IPS DF 6.9 (cell line): Measurements from ENCODE around the gene FLT1.

Source experiments
- DNase-seq: peaks from one replicate; pipeline ENCODE4 v3.0.0-alpha.2; 2013; ENCODE audit warnings: low read depth, low spot score
- H3K27ac ChIP-seq: one replicate; pipeline ENCODE4 v1.5.1; 2013; ENCODE audit warnings: low read length, control low read depth
- H3K27me3 ChIP-seq: 2 replicates; pipeline ENCODE4 v1.6.1; 2013; ENCODE audit warnings: mild to moderate bottlenecking, low read length; ENCODE audit not compliant: control insufficient read depth, insufficient read depth
- H3K36me3 ChIP-seq: 2 replicates; pipeline ENCODE4 v1.6.1; 2013; ENCODE audit warnings: low read length; ENCODE audit not compliant: control insufficient read depth, insufficient read depth
- H3K4me1 ChIP-seq: 2 replicates; pipeline ENCODE4 v1.6.1; 2013; ENCODE audit warnings: low read length; ENCODE audit not compliant: control insufficient read depth, insufficient read depth
- H3K4me3 ChIP-seq: 2 replicates; pipeline ENCODE4 v1.5.1; 2013; ENCODE audit warnings: mild to moderate bottlenecking, low read length
- H3K9me3 ChIP-seq: 2 replicates; pipeline ENCODE4 v1.6.1; 2013; ENCODE audit warnings: low read length, inconsistent platforms; ENCODE audit not compliant: control insufficient read depth, insufficient read depth
- WGBS: extraction: QIAGEN DNeasy Blood & Tissue Kit; methylation state at CpG from one replicate; pipeline ENCODE4 v1.1.7; 2013; ENCODE audit warnings: mixed read lengths, missing lambda C conversion rate; ENCODE audit not compliant: insufficient read length, insufficient coverage; 5-methylcytosine and 5-hydroxymethylcytosine counted together

FLT1 gene

DNA sequence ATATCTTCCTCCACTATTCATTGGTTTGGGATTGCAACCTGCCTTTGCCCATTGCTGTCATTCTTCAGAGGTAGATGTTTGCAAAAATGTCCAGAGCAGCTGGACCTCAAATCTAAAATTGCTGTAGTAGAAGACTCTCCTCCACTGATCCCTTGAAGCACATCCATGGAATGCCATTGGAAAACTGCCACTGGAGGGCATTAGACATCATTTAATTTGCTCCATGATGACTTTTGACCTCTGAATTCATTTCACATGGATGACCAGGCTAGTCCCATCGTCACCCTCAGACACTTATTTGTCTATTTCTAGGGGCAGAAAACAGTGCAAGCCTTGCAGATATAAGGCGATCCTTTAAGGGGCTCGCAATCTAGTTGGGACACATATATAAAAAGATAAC, 33.9 kb upstream of the FLT1 start:
- peaks cover 3% of the 10 kb centered on the region; the same call in 1 of the 2 replicates for H3K27me3 ChIP-seq
- H3K27ac ChIP-seq = no peak overlapping the region
- no peak for DNase-seq
- no peaks in the 10 kb centered on the region for H3K9me3 ChIP-seq
- no peak overlapping the region for H3K4me3 ChIP-seq
- H3K36me3 ChIP-seq = no peaks in the 10 kb centered on the region
- no CpG with 5 or more reads among the region's 3 CpGs for WGBS
- H3K4me1 ChIP-seq = peaks cover 6% of the 10 kb centered on the region; the same call in 1 of the 2 replicates

DNA sequence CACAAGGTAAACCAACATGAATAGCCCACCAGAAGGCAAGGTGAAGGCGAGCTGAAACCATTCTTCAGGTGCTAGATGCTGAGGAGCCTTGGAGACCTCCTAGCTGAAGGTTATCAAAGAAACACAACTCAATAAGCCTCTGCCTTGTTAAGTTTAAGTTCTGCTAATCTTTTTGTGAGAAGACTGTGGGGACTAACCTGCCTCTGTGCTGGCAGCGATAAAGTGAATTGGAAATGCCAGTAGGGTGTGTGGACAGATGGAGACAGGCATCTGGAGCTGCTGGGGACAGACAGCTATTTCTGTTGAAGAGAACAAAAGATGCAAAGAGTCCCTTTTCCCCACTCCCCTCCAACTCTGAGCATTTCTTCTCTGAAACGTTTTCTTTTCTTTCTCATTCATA, 33.5 kb upstream of the FLT1 start:
- no peaks in the 10 kb centered on the region for H3K36me3 ChIP-seq

DNA sequence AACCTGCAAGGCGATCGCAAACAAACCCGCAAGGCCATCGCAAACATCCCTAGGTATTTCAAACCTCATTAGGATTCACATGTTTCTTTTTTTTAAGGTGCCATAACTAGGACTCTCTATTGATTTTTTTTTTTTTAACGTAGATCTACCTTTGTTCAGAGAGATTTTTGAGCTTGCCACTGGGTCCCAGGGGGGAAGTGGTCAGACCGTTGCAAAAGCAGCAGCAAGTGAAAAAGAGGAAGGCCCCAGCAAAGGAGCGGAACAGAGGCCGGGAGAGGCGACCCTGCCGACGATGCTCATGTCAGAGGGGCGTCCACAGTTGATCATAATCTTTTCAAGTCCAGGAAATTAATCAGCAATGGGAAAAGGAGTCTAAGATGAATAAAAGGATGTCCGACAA, 32.7 kb upstream of the FLT1 start:
- Histone ChIP-seq H3K9me3 (no peaks in the 10 kb centered on the region), H3K27me3 (no peaks in the 10 kb centered on the region), H3K27ac (no peak overlapping the region), H3K4me3 (no peak overlapping the region), H3K4me1 (peaks cover 6% of the 10 kb centered on the region; the same call in 1 of the 2 replicates), H3K36me3 (no peaks in the 10 kb centered on the region)
- DNase-seq = no peak
- WGBS = no CpG with 5 or more reads among the region's 13 CpGs

More for the DNA sequence above, 33.5 kb upstream of the FLT1 start:
- DNase-seq = no peak
- peaks cover 6% of the 10 kb centered on the region; the same call in 1 of the 2 replicates for H3K4me1 ChIP-seq
- H3K27ac ChIP-seq = no peak overlapping the region
- no peak overlapping the region for H3K4me3 ChIP-seq
- peaks cover 3% of the 10 kb centered on the region; the same call in 1 of the 2 replicates for H3K27me3 ChIP-seq
- no peaks in the 10 kb centered on the region for H3K9me3 ChIP-seq
- WGBS = no CpG with 5 or more reads among the region's 3 CpGs

DNA sequence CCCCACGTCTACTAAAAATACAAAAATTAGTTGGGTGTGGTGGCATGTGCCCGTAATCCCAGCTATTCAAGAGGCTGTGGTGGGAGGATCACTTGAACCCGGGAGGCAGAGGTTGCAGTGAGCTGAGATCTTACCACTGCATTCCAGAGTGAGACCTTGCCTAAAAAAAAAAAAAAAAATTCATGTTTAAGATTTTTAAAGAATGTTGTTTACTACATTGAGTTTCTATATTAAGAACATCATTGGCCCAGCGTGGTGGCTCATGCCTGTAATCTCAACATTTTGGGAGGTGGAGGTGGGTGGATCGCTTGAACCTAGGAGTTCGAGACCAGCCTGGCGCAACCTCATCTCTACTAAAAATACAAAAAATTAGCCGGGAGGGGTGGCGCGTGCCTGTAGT, 31.9 kb upstream of the FLT1 start:
- no CpG with 5 or more reads among the region's 10 CpGs for WGBS
- Histone ChIP-seq H3K4me3 (no peak overlapping the region), H3K9me3 (no peaks in the 10 kb centered on the region), H3K27ac (no peak overlapping the region), H3K27me3 (no peaks in the 10 kb centered on the region), H3K36me3 (no peaks in the 10 kb centered on the region), H3K4me1 (peaks cover 6% of the 10 kb centered on the region; the same call in 1 of the 2 replicates)
- no peak for DNase-seq

DNA sequence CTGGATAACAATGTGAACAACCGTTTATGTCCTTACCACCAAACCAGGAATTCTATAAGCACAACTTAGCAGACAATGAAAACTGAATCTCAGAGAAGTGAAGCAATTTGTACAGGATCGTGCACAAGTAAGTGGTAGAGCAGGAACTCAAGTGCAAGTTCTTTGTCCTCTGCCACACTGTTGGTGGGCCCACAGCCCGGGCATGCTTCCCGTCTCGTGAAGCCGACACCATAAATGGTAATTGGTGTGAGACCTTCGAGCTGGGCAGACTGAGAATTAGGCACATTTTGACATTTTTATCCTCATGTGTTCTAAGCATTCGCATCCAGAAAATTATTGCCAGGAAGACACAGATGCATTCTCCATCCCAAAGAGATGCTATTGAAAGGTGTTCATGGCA, 27.9 kb upstream of the FLT1 start:
- WGBS = no CpG with 5 or more reads among the region's 8 CpGs
- H3K4me1 ChIP-seq = no peaks in the 10 kb centered on the region
- no peak for DNase-seq
- H3K4me3 ChIP-seq = no peak overlapping the region
- no peaks in the 10 kb centered on the region for H3K27me3 ChIP-seq
- no peaks in the 10 kb centered on the region for H3K9me3 ChIP-seq
- no peaks in the 10 kb centered on the region for H3K36me3 ChIP-seq
- H3K27ac ChIP-seq = no peak overlapping the region

DNA sequence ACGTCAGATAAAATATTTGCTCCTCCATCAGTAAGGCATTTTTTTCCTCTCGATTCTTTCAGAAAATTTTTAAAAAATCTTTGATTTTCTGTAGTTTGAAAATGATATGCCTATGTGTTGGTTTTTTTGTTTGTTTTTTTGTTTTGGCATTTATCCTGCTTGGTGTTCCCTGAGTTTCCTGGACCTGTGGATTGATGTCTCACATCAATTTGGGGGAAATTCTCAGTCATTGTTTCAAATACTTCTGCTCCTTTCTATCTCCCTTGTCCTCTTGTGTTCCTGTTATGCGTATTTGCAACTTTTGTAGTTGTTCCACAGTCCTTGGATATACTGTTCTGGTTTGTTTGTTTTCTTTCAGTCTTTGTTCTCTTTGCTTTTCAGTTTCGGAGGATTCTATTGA, 18.8 kb upstream of the FLT1 start:
- DNase-seq = no peak
- Histone ChIP-seq H3K4me3 (no peak overlapping the region), H3K27ac (no peak overlapping the region), H3K4me1 (no peaks in the 10 kb centered on the region), H3K27me3 (no peaks in the 10 kb centered on the region), H3K9me3 (no peaks in the 10 kb centered on the region), H3K36me3 (no peaks in the 10 kb centered on the region)
- no CpG with 5 or more reads among the region's 4 CpGs for WGBS

DNA sequence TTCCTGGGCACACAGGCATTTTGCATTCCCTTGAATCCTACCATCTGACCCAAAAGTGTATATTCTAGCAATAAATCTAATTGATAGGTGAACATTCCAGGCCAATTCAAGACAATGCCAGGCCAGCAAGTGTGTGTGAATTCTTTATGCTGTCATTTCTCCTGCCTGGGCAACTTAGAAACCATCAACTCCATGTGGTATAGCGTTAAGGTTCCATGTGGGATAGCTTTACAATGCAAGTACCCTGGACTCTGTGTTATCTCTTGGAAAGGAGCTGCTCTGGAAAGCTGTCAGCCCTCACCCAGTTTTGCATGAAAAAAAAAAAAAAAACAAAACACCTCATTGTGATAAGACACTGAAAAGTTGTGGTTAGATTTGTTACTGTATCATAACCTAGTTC, 15.6 kb upstream of the FLT1 start:
- Histone ChIP-seq H3K36me3 (no peaks in the 10 kb centered on the region), H3K27me3 (no peaks in the 10 kb centered on the region), H3K4me1 (no peaks in the 10 kb centered on the region), H3K4me3 (no peak overlapping the region), H3K27ac (no peak overlapping the region), H3K9me3 (no peaks in the 10 kb centered on the region)
- WGBS = no CpG with 5 or more reads among the region's 1 CpG
- no peak for DNase-seq

DNA sequence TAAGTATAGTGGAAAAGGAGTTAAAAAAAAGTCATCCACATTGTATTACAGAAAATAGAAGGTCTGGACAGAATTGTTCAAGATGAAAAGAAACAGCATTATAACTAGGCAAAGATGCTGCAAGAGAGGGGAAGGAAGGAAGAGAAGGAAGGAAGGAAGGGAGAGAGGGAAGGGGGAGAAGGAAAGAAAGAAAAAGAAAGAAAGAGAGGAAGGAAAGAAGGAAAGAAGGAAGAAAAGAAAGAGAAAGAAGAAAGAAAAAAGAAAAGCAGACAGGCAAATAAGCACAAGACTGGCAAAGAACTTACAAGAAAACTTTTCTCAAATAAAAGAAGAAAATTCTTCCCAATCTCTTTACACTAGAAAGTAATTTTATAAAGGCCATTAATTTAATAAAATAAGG, 15.1 kb upstream of the FLT1 start:
- DNase-seq = no peak
- no peaks in the 10 kb centered on the region for H3K27me3 ChIP-seq
- no peaks in the 10 kb centered on the region for H3K9me3 ChIP-seq
- no peak overlapping the region for H3K27ac ChIP-seq
- no peaks in the 10 kb centered on the region for H3K36me3 ChIP-seq
- no peaks in the 10 kb centered on the region for H3K4me1 ChIP-seq
- no peak overlapping the region for H3K4me3 ChIP-seq

DNA sequence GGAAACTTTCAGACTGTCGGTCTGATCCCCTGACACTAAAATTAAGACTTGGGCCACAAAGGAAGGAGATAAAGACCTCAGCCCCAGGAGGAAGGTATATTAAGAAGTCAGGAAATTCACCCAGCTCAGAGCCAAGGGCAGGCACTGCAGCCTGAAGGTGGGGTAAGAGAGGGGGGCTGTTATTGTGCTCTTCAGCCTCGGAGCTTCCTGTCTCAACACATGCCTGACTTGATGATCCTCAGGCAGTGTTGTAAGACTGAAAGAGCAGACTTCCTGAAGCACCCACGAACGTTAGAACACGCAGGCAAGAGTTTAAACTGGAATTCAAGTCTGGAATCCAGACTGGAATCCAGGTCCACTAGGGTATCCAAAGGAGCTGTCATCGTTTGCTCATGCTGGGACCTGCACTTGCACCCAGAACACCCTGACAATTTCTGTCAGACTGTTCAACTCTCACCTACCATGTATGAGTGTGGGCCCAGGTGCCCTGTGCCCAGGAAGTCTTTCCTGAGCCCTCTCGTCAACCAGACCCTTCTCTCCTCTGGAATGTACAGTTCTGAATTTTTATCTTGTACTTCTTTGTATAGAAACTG, 10.7 kb upstream of the FLT1 start:
- no peaks in the 10 kb centered on the region for H3K9me3 ChIP-seq
- H3K27me3 ChIP-seq = no peaks in the 10 kb centered on the region
- H3K4me3 ChIP-seq = no peak overlapping the region
- H3K27ac ChIP-seq = no peak overlapping the region
- no CpG with 5 or more reads among the region's 7 CpGs for WGBS
- DNase-seq = no peak
- H3K4me1 ChIP-seq = no peaks in the 10 kb centered on the region; the same call in 1 of the 2 replicates
- no peaks in the 10 kb centered on the region for H3K36me3 ChIP-seq

DNA sequence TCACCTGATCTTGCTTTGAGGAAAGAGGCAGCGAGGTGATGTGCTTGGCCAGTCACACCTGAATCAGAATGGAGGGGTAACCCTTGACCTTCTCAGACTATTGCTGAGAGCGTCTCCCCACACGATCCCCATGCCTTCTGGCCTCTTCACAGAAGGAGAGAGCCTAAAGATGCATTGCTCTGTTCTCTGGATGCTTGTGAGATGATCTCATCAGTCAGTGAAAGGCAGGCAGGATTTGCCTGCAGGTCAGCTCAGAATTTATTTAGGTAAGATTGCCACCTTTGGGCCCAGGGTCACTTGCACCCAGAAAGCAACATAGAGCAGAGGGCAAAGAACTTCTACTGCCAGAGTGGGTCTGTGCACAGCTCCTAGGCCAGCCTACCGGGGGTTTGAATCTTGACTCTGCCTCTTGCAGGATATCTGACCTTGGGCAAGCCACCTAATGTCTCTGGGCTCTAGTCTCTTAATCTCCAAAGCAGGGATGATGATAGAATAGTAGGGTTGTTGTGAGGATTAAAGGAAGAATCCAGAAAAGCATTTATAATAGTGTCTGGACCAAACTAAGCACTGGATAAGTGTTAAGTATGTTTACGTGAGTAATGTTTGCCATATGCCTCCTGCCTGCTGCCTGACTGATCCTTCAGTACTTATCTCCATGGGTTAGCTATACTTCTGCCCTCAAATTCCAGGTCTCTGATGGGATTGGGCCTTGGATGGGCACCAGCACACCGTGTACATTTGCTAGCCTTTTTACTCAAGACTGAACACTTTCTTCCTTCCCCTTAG, 8.4 kb upstream of the FLT1 start:
- Histone ChIP-seq H3K9me3 (no peaks in the 10 kb centered on the region), H3K27me3 (no peaks in the 10 kb centered on the region), H3K4me3 (no peak overlapping the region), H3K36me3 (no peaks in the 10 kb centered on the region), H3K4me1 (no peaks in the 10 kb centered on the region; the same call in 1 of the 2 replicates), H3K27ac (no peak overlapping the region)
- no peak for DNase-seq
- WGBS = no CpG with 5 or more reads among the region's 6 CpGs

DNA sequence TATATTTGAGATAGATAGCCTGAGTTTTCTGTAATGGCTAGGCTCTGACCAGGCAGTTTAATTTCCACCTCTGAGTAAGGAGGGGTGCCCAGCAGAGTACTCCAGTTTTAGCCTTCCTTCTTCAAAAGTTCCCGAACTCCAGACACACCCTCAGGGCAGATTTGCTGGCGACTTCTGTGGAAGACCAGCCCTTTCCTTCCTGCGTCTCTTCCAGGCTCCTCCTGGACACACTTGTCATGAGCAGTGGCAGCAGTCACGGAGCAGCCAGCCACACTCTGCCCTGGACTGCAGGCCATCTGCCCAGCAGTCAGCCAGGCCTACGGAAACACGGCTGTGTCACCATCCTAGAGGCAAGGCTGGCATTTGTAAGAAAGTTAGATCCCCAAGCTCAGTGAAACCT, 6.6 kb upstream of the FLT1 start:
- H3K4me1 ChIP-seq = no peaks in the 10 kb centered on the region; the same call in 1 of the 2 replicates
- H3K27ac ChIP-seq = no peak overlapping the region
- no peak overlapping the region for H3K4me3 ChIP-seq
- WGBS = no CpG with 5 or more reads among the region's 6 CpGs
- no peak for DNase-seq
- H3K9me3 ChIP-seq = no peaks in the 10 kb centered on the region
- no peaks in the 10 kb centered on the region for H3K36me3 ChIP-seq
- H3K27me3 ChIP-seq = no peaks in the 10 kb centered on the region
